Stomach smooth muscle (tissue), 2 donors: Measurements from ENCODE around the gene ALOX5.

Experiments used
- H3K27ac ChIP-seq: one replicate; pipeline ENCODE4 v1.7.0; 2013; ENCODE audit warnings: mild to moderate bottlenecking, low read length, inconsistent platforms
- H3K27me3 ChIP-seq, 2 donors: one replicate each; pipeline ENCODE4 v1.7.0; 2013; ENCODE audit warnings: low read length in 2 of 2; ENCODE audit not compliant: insufficient read depth in 2 of 2, control insufficient read depth in 1 of 2
- H3K36me3 ChIP-seq, 2 donors: one replicate each; pipeline ENCODE4 v1.7.0; 2013; ENCODE audit warnings: low read length in 2 of 2; ENCODE audit not compliant: control insufficient read depth in 2 of 2, insufficient read depth in 2 of 2
- H3K4me1 ChIP-seq: one replicate; pipeline ENCODE4 v1.7.0; 2013; ENCODE audit warnings: low read length; ENCODE audit not compliant: control insufficient read depth, insufficient read depth
- H3K4me3 ChIP-seq, 2 donors: one replicate each; pipeline ENCODE4 v1.7.0; 2013; ENCODE audit warnings: low read length in 2 of 2
- H3K9ac ChIP-seq, 2 donors: one replicate each; pipeline ENCODE4 v1.7.0; 2013; ENCODE audit warnings: low read length in 2 of 2, mild to moderate bottlenecking in 1 of 2
- H3K9me3 ChIP-seq, 2 donors: one replicate each; pipeline ENCODE4 v1.7.0; 2013; ENCODE audit warnings: low read length in 2 of 2; ENCODE audit not compliant: control insufficient read depth in 2 of 2
- donor health status: healthy.
- donor health status: Pancreatic carcinoma.

The ALOX5 gene

GRCh38 chr10:45444976-45445898 is 71.2 kb downstream of the ALOX5 start:
- H3K36me3 ChIP-seq = no peaks in the 10 kb centered on the region
- H3K9me3 ChIP-seq = no peaks in the 10 kb centered on the region
- peaks cover 6 to 7% of the 10 kb centered on the region in 2 donors for H3K27me3 ChIP-seq
- H3K9ac ChIP-seq = no peak overlapping the region
- no peak overlapping the region for H3K4me3 ChIP-seq
- H3K4me1 ChIP-seq = no peaks in the 10 kb centered on the region
- no peak overlapping the region for H3K27ac ChIP-seq

- Histone ChIP-seq H3K27ac (no peak overlapping the region), H3K9me3 (no peaks in the 10 kb centered on the region), H3K36me3 (no peaks in the 10 kb centered on the region), H3K4me3 (no peak overlapping the region), H3K4me1 (no peaks in the 10 kb centered on the region), H3K27me3 (no peaks in the 10 kb centered on the region), H3K9ac (no peak overlapping the region)
Measured at GRCh38 chr10:45446858-45447257, 72.8 kb downstream of the ALOX5 start.

GRCh38 chr10:45447416-45447815 is 73.4 kb downstream of the ALOX5 start:
- H3K27ac ChIP-seq = no peak overlapping the region
- no peaks in the 10 kb centered on the region for H3K9me3 ChIP-seq
- H3K27me3 ChIP-seq = no peaks in the 10 kb centered on the region
- no peak overlapping the region for H3K4me3 ChIP-seq
- no peaks in the 10 kb centered on the region for H3K36me3 ChIP-seq
- no peaks in the 10 kb centered on the region for H3K4me1 ChIP-seq
- no peak overlapping the region for H3K9ac ChIP-seq

- H3K4me3 ChIP-seq = no peak overlapping the region
- H3K27me3 ChIP-seq = no peaks in the 10 kb centered on the region
- H3K4me1 ChIP-seq = peaks cover 11% of the 10 kb centered on the region
- H3K9me3 ChIP-seq = no peaks in the 10 kb centered on the region
- H3K27ac ChIP-seq = no peak overlapping the region
- no peak overlapping the region for H3K9ac ChIP-seq
- H3K36me3 ChIP-seq = peaks cover 2 to 3% of the 10 kb centered on the region in 2 donors
Measured at GRCh38 chr10:45450866-45451265, 76.8 kb downstream of the ALOX5 start.

GRCh38 chr10:45451407-45451806 is 77.4 kb downstream of the ALOX5 start:
- no peak overlapping the region for H3K4me3 ChIP-seq
- no peak overlapping the region for H3K27ac ChIP-seq
- no peaks in the 10 kb centered on the region for H3K27me3 ChIP-seq
- no peak overlapping the region for H3K9ac ChIP-seq
- H3K9me3 ChIP-seq = no peaks in the 10 kb centered on the region
- H3K4me1 ChIP-seq = peaks cover 11% of the 10 kb centered on the region
- peaks cover 2 to 5% of the 10 kb centered on the region in 2 donors for H3K36me3 ChIP-seq

GRCh38 chr10:45452268-45452667 is 78.3 kb downstream of the ALOX5 start:
- Histone ChIP-seq H3K4me1 (peaks cover 11% of the 10 kb centered on the region), H3K4me3 (no peak overlapping the region), H3K27me3 (no peaks in the 10 kb centered on the region), H3K9ac (no peak overlapping the region), H3K9me3 (no peaks in the 10 kb centered on the region), H3K36me3 (peaks cover 2 to 6% of the 10 kb centered on the region in 2 donors), H3K27ac (no peak overlapping the region)

GRCh38 chr10:45452743-45453452 is 78.9 kb downstream of the ALOX5 start:
- Histone ChIP-seq H3K27me3 (no peaks in the 10 kb centered on the region), H3K4me1 (peaks cover 11% of the 10 kb centered on the region)

GRCh38 chr10:45453639-45454255 is 79.7 kb downstream of the ALOX5 start:
- Histone ChIP-seq H3K27ac (no peak overlapping the region), H3K9ac (no peak overlapping the region)

More at GRCh38 chr10:45452743-45453452, 78.9 kb downstream of the ALOX5 start:
- peaks cover 7 to 12% of the 10 kb centered on the region in 2 donors for H3K36me3 ChIP-seq
- no peak overlapping the region for H3K4me3 ChIP-seq
- H3K9me3 ChIP-seq = no peaks in the 10 kb centered on the region
- no peak overlapping the region for H3K27ac ChIP-seq
- H3K9ac ChIP-seq = no peak overlapping the region

GRCh38 chr10:45454262-45454661 is 80.2 kb downstream of the ALOX5 start:
- H3K9ac ChIP-seq = no peak overlapping the region
- H3K36me3 ChIP-seq = peaks cover 11 to 21% of the 10 kb centered on the region in 2 donors
- H3K9me3 ChIP-seq = no peaks in the 10 kb centered on the region
- H3K27ac ChIP-seq = no peak overlapping the region
- H3K4me3 ChIP-seq = no peak overlapping the region
- no peaks in the 10 kb centered on the region for H3K27me3 ChIP-seq
- peaks cover 11% of the 10 kb centered on the region for H3K4me1 ChIP-seq

More at GRCh38 chr10:45453639-45454255, 79.7 kb downstream of the ALOX5 start:
- Histone ChIP-seq H3K4me1 (peaks cover 11% of the 10 kb centered on the region), H3K36me3 (peaks cover 11 to 18% of the 10 kb centered on the region in 2 donors), H3K4me3 (no peak overlapping the region), H3K9me3 (no peaks in the 10 kb centered on the region), H3K27me3 (no peaks in the 10 kb centered on the region)

- no peak overlapping the region for H3K4me3 ChIP-seq
- H3K4me1 ChIP-seq = peaks cover 11% of the 10 kb centered on the region
- H3K9me3 ChIP-seq = no peaks in the 10 kb centered on the region
- no peak overlapping the region for H3K9ac ChIP-seq
- H3K27me3 ChIP-seq = no peaks in the 10 kb centered on the region
- H3K27ac ChIP-seq = no peak overlapping the region
- peaks cover 11 to 26% of the 10 kb centered on the region in 2 donors for H3K36me3 ChIP-seq
Measured at GRCh38 chr10:45454859-45455258, 80.8 kb downstream of the ALOX5 start.
